IMR-90 (cell line): ENCODE results near the gene DMD. TPM values are rescaled to one million over a fixed set of nuclear protein-coding genes. Genes with fewer than 3 reads are reported as not detected.

Experiments used
- ATAC-seq: fragments of 200-7000 bp; cut with Tn5 transposase; 2 replicates; pipeline ENCODE4 v1.9.1; 2020; ENCODE audit warnings: low read depth, mild to moderate bottlenecking, moderate library complexity
- BruUV-seq: library from RNA; stranded (reverse); fragments of 400-500 nt; replicated peaks from 2 replicates; lab custom pipeline; 2021; lab: Mats Ljungman, UMichigan
- CTCF ChIA-PET: fragments of 300-600 bp; formaldehyde crosslinking; extraction: SDS; loops from one replicate; lab custom pipeline; 2021; ENCODE audit warnings: antibody characterized with exemption; lab: Yijun Ruan, JAX
- POLR2A ChIA-PET: fragments of 300-600 bp; sonication (Branson Sonifier 250); formaldehyde crosslinking; loops from one replicate; lab custom pipeline; 2022; ENCODE audit warnings: antibody characterized with exemption; ENCODE audit not compliant: unreplicated experiment; lab: Charles Lee
- DNase-seq: peaks from one replicate; pipeline ENCODE4 v3.0.0; 2013
- H2AFZ ChIP-seq: replicated peaks from 2 replicates; pipeline ENCODE3; 2013; ENCODE audit warnings: low read length, mild to moderate bottlenecking; ENCODE audit not compliant: poor library complexity
- H2AK5ac ChIP-seq: 2 replicates; pipeline ENCODE4 v1.6.1; 2013; ENCODE audit warnings: low read depth, low read length, inconsistent platforms
- H2AK9ac ChIP-seq: replicated peaks from 2 replicates; pipeline ENCODE3; 2013; ENCODE audit warnings: mild to moderate bottlenecking, low read depth, low read length, moderate library complexity; ENCODE audit not compliant: poor library complexity
- H2BK120ac ChIP-seq: 2 replicates; pipeline ENCODE4 v1.6.1; 2013; ENCODE audit warnings: low read depth, low read length, inconsistent platforms
- H2BK15ac ChIP-seq: 3 replicates; pipeline ENCODE4 v1.6.1; 2013; ENCODE audit warnings: low read depth, low read length, inconsistent platforms
- H2BK20ac ChIP-seq: 2 replicates; pipeline ENCODE4 v1.6.1; 2013; ENCODE audit warnings: low read depth, mild to moderate bottlenecking, inconsistent platforms, low read length, moderate library complexity
- H2BK5ac ChIP-seq: 2 replicates; pipeline ENCODE4 v1.6.1; 2013; ENCODE audit warnings: mild to moderate bottlenecking, low read depth, low read length, inconsistent platforms; ENCODE audit not compliant: poor library complexity, severe bottlenecking
- H3K14ac ChIP-seq: replicated peaks from 2 replicates; pipeline ENCODE4 v1.6.1; 2013; ENCODE audit warnings: low read depth, low read length, inconsistent platforms
- H3K18ac ChIP-seq: 2 replicates; pipeline ENCODE4 v1.6.1; 2013; ENCODE audit warnings: low read depth, low read length, control low read depth
- H3K23ac ChIP-seq: 2 replicates; pipeline ENCODE4 v1.6.1; 2013; ENCODE audit warnings: low read depth, low read length, inconsistent platforms
- H3K27ac ChIP-seq: 2 replicates; pipeline ENCODE4 v1.5.1; 2013; ENCODE audit warnings: mild to moderate bottlenecking, control low read depth, low read length; ENCODE audit not compliant: insufficient read depth
- H3K27me3 ChIP-seq: 2 replicates; pipeline ENCODE4 v1.6.1; 2013; ENCODE audit warnings: low read length; ENCODE audit not compliant: control insufficient read depth, insufficient read depth
- H3K36me3 ChIP-seq: 2 replicates; pipeline ENCODE4 v1.6.1; 2013; ENCODE audit warnings: low read length, mixed read lengths; ENCODE audit not compliant: control insufficient read depth, insufficient read depth
- H3K4ac ChIP-seq: 2 replicates; pipeline ENCODE4 v1.6.1; 2013; ENCODE audit warnings: low read depth, low read length, inconsistent platforms
- H3K4me1 ChIP-seq: 2 replicates; pipeline ENCODE4 v1.6.1; 2013; ENCODE audit warnings: low read length, mixed read lengths; ENCODE audit not compliant: control insufficient read depth, insufficient read depth
- H3K4me2 ChIP-seq: 2 replicates; pipeline ENCODE4 v1.6.1; 2013; ENCODE audit warnings: low read depth, mild to moderate bottlenecking, control low read depth, low read length, moderate library complexity
- H3K4me3 ChIP-seq: 2 replicates; pipeline ENCODE4 v1.5.1; 2013; ENCODE audit warnings: low read depth, mild to moderate bottlenecking, control low read depth, low read length, moderate library complexity; ENCODE audit not compliant: insufficient read depth
- H3K56ac ChIP-seq: 2 replicates; pipeline ENCODE4 v1.6.1; 2013; ENCODE audit warnings: low read length, inconsistent platforms; ENCODE audit not compliant: insufficient read depth; ENCODE audit errors: extremely low read depth
- H3K79me1 ChIP-seq, 2 experiments: 2 replicates each; pipeline ENCODE4 v1.6.1; 2013; ENCODE audit warnings: low read length in 2 of 2, inconsistent platforms in 1 of 2, low read depth in 1 of 2
- H3K9ac ChIP-seq: 2 replicates; pipeline ENCODE4 v1.6.1; 2013; ENCODE audit warnings: low read depth, low read length, control low read depth
- H3K9me1 ChIP-seq: 2 replicates; pipeline ENCODE4 v1.6.1; 2013; ENCODE audit warnings: low read length, inconsistent platforms; ENCODE audit not compliant: insufficient read depth
- H3K9me3 ChIP-seq: 2 replicates; pipeline ENCODE4 v1.6.1; 2013; ENCODE audit warnings: low read length; ENCODE audit not compliant: control insufficient read depth, insufficient read depth
- H4K20me1 ChIP-seq: 2 replicates; pipeline ENCODE4 v1.6.1; 2013; ENCODE audit warnings: low read length, inconsistent platforms; ENCODE audit not compliant: insufficient read depth
- H4K5ac ChIP-seq: 2 replicates; pipeline ENCODE4 v1.6.1; 2013; ENCODE audit warnings: mild to moderate bottlenecking, low read depth, low read length, control low read depth
- H4K8ac ChIP-seq, 2 experiments: 2 replicates each; pipeline ENCODE4 v1.6.1; 2013; ENCODE audit warnings: low read depth in 2 of 2, low read length in 2 of 2, control low read depth in 1 of 2, inconsistent platforms in 1 of 2
- H4K91ac ChIP-seq: 2 replicates; pipeline ENCODE4 v1.6.1; 2013; ENCODE audit warnings: low read depth, low read length, inconsistent platforms; ENCODE audit not compliant: insufficient read depth
- BHLHE40 ChIP-seq: fragments of 150-350 bp; IDR thresholded peaks from 2 replicates; pipeline ENCODE4 v1.6.1; 2016; ENCODE audit warnings: mild to moderate bottlenecking, low read depth, low read length
- CEBPB ChIP-seq: IDR thresholded peaks from 2 replicates; pipeline ENCODE4 v1.6.1; 2012; ENCODE audit warnings: low read depth, low read length, improper control_type of control experiment
- CHD1 ChIP-seq: IDR thresholded peaks from 2 replicates; pipeline ENCODE4 v1.6.1; 2012; ENCODE audit warnings: low read depth, low read length, improper control_type of control experiment
- CTCF ChIP-seq: conservative IDR thresholded peaks from 2 replicates; pipeline ENCODE4 v1.5.1; 2012; ENCODE audit warnings: mild to moderate bottlenecking, low read depth, low read length, improper control_type of control experiment
- ELK1 ChIP-seq: fragments of 150-350 bp; IDR thresholded peaks from 2 replicates; pipeline ENCODE4 v1.6.1; 2016; ENCODE audit warnings: low read depth, mild to moderate bottlenecking, low read length, moderate library complexity, borderline replicate concordance
- FOS ChIP-seq: fragments of 150-350 bp; IDR thresholded peaks from 2 replicates; pipeline ENCODE4 v1.6.1; 2016; ENCODE audit warnings: low read depth, low read length
- MAFK ChIP-seq: IDR thresholded peaks from 2 replicates; pipeline ENCODE4 v1.6.1; 2012; ENCODE audit warnings: low read depth, low read length, improper control_type of control experiment
- MAZ ChIP-seq: IDR thresholded peaks from 2 replicates; pipeline ENCODE4 v1.6.1; 2012; ENCODE audit warnings: low read depth, mild to moderate bottlenecking, low read length, improper control_type of control experiment, moderate library complexity, borderline replicate concordance
- MXI1 ChIP-seq: IDR thresholded peaks from 2 replicates; pipeline ENCODE4 v1.6.1; 2012; ENCODE audit warnings: low read depth, mild to moderate bottlenecking, low read length, moderate library complexity, borderline replicate concordance
- NFE2L2 ChIP-seq: fragments of 150-350 bp; IDR thresholded peaks from 2 replicates; pipeline ENCODE4 v1.6.1; 2016; ENCODE audit warnings: low read depth, mild to moderate bottlenecking, low read length
- POLR2A ChIP-seq: IDR thresholded peaks from 2 replicates; pipeline ENCODE4 v1.6.1; 2012; ENCODE audit warnings: mild to moderate bottlenecking, low read depth, low read length
- RAD21 ChIP-seq: IDR thresholded peaks from 2 replicates; pipeline ENCODE4 v1.6.1; 2012; ENCODE audit warnings: low read length, improper control_type of control experiment
- RCOR1 ChIP-seq: IDR thresholded peaks from 2 replicates; pipeline ENCODE4 v1.6.1; 2012; ENCODE audit warnings: mild to moderate bottlenecking, low read length, improper control_type of control experiment; ENCODE audit not compliant: insufficient replicate concordance
- RFX5 ChIP-seq: IDR thresholded peaks from 2 replicates; pipeline ENCODE4 v1.8.0; 2012; ENCODE audit warnings: low read depth, mild to moderate bottlenecking, low read length, moderate library complexity
- SMC3 ChIP-seq: fragments of 150-350 bp; IDR thresholded peaks from 2 replicates; pipeline ENCODE4 v1.6.1; 2016; ENCODE audit warnings: low read depth, mild to moderate bottlenecking, antibody characterized with exemption, low read length, moderate library complexity
- USF2 ChIP-seq: fragments of 150-350 bp; IDR thresholded peaks from 2 replicates; pipeline ENCODE4 v1.6.1; 2017; ENCODE audit warnings: mild to moderate bottlenecking, antibody characterized with exemption, low read length, low read depth
- WGBS, 2 experiments: methylation state at CpG; one replicate each; pipeline versions ENCODE4 v1.1.5 to v1.1.7; 2013; ENCODE audit warnings: missing lambda C conversion rate in 2 of 2; ENCODE audit not compliant: insufficient read length in 1 of 2; ENCODE audit errors: extremely low coverage in 2 of 2; 5-methylcytosine and 5-hydroxymethylcytosine counted together
- dilution Hi-C: fragments of 300-500 bp; cut with HindIII; formaldehyde crosslinking; loops from one replicate; pipeline ENCODE4 v1.14.3; 2018; ENCODE audit warnings: low sequenced_read_pairs; ENCODE audit not compliant: unreplicated experiment
- in situ Hi-C: fragments of 300-500 bp; cut with MboI; formaldehyde crosslinking; loops from 3 replicates; pipeline ENCODE4 v1.14.3; 2019; ENCODE audit warnings: low sequenced_read_pairs, inconsistent platforms, mixed read lengths
- intact Hi-C: fragments of 100-400 bp; cut with micrococcal nuclease; formaldehyde crosslinking; loops from 2 replicates; pipeline ENCODE4 v1.10.0; 2022
- polyA plus RNA-seq, 3 experiments: library from polyadenylated mRNA; depleted of rRNA; stranded (reverse); fragments of >200 nt; gene quantifications; 2 replicates each; pipeline ENCODE4 v1.2.3, GENCODE V29; 2012; ENCODE audit warnings: low replicate concordance in 1 of 3
- total RNA-seq: library from RNA; depleted of rRNA; stranded (reverse); fragments of >200 nt; gene quantifications from 2 replicates; pipeline ENCODE4 v1.2.3, GENCODE V29; 2012

The DMD gene
- total and polyA plus RNA-seq, 2 of the 4 experiments (the other 2 are of a cell fraction): 6.6 to 11.8 TPM

- H3K14ac ChIP-seq: no peak overlapping the region
- no peak overlapping the region for H3K9ac ChIP-seq
- no peak overlapping the region for H2AK9ac ChIP-seq
- no peaks in the 10 kb centered on the region for H3K27me3 ChIP-seq
- H3K18ac ChIP-seq: no peak overlapping the region
- DNase-seq (no peak), ATAC-seq (no peak)
- H3K56ac ChIP-seq: no peak overlapping the region
- ChIA-PET CTCF (no interaction called here), POLR2A (no interaction called here)
- TF ChIP-seq POLR2A (no peak), FOS (no peak), MAFK (no peak), BHLHE40 (no peak), RAD21 (no peak), RFX5 (no peak), SMC3 (no peak), MAZ (no peak), CHD1 (no peak), USF2 (no peak), CTCF (no peak), ELK1 (no peak), CEBPB (no peak), MXI1 (no peak), NFE2L2 (no peak), RCOR1 (no peak)
- no peaks in the 10 kb centered on the region for H3K79me1 ChIP-seq
- no peak overlapping the region for H4K91ac ChIP-seq
- intact Hi-C loops (no loop called here), in situ Hi-C loops (no loop called here), dilution Hi-C loops (no loop called here)
- no peaks in the 10 kb centered on the region for H3K9me3 ChIP-seq
- H3K4me3 ChIP-seq: no peak overlapping the region
- H2BK15ac ChIP-seq: no peak overlapping the region
- H2AK5ac ChIP-seq: no peak overlapping the region
- WGBS, 2 experiments: no CpG with 5 or more reads among the region's 1 CpG
- H4K5ac ChIP-seq: no peak overlapping the region
- no peak overlapping the region for H2BK120ac ChIP-seq
- H3K4me1 ChIP-seq: no peaks in the 10 kb centered on the region
- no peak overlapping the region for H2BK20ac ChIP-seq
- no peaks in the 10 kb centered on the region for H4K20me1 ChIP-seq
- H3K4ac ChIP-seq: no peak overlapping the region
- BruUV-seq: no TSS peak
- no peak overlapping the region for H3K4me2 ChIP-seq
- H2AFZ ChIP-seq: no peak overlapping the region
- no peak overlapping the region for H4K8ac ChIP-seq
- H2BK5ac ChIP-seq: no peak overlapping the region
- H3K27ac ChIP-seq: no peak overlapping the region
- no peaks in the 10 kb centered on the region for H3K9me1 ChIP-seq
- H3K23ac ChIP-seq: no peak overlapping the region
- no peaks in the 10 kb centered on the region for H3K36me3 ChIP-seq
These were observed 929.5 kb downstream of the DMD start for GRCh38 chrX:32281853-32282252.
